ENCODE data around the gene MSANTD3. TPM values are rescaled to one million over a fixed set of nuclear protein-coding genes. Genes with fewer than 3 reads are reported as not detected.

MSANTD3 gene
- total and polyA plus RNA-seq, 2 of the 4 experiments (the other 2 are of a cell fraction) = 45.5 to 55.9 TPM

GRCh38 chr9:100411472-100412283 is 15.3 kb upstream of the MSANTD3 start:
- Histone ChIP-seq H3K9me1 (ENCODE audit: insufficient read depth, low read length) (peaks cover 12% of the 10 kb centered on the region), H3K18ac (ENCODE audit: low read depth, low read length) (peak overlapping the region; percentile 22; the same call in 1 of the 2 replicates), H2AFZ (replicated peaks; ENCODE audit: low read length, poor library complexity) (peak overlapping the region; percentile 96), H3K79me1 (ENCODE audit: low read depth in 1 of 2, low read length in 2 of 2) (peaks cover 0 to 4% of the 10 kb centered on the region in 2 experiments; a peak in 1 of 4 replicates), H2BK120ac (ENCODE audit: low read depth, low read length) (peak overlapping the region; percentile 76), H2AK9ac (replicated peaks; ENCODE audit: low read depth, low read length, poor library complexity) (peak overlapping the region; percentile 88), H3K56ac (ENCODE audit: extremely low read depth, insufficient read depth, low read length) (peak overlapping the region; percentile 45; the same call in 1 of the 2 replicates), H2BK20ac (ENCODE audit: low read depth, low read length) (peak overlapping the region; percentile 38; the same call in 1 of the 2 replicates), H3K14ac (replicated peaks; ENCODE audit: low read depth, low read length) (peak overlapping the region; percentile 94), H4K91ac (ENCODE audit: insufficient read depth, low read depth, low read length) (peak overlapping the region; percentile 70), H3K4ac (ENCODE audit: low read depth, low read length) (peak overlapping the region; percentile 92), H3K9me3 (ENCODE audit: control insufficient read depth, insufficient read depth, low read length) (no peaks in the 10 kb centered on the region), H2BK5ac (ENCODE audit: low read depth, low read length, poor library complexity, severe bottlenecking) (peak overlapping the region; percentile 38), H3K27ac (ENCODE audit: insufficient read depth, low read length) (peak overlapping the region; percentile 4; the same call in 1 of the 2 replicates), H3K4me1 (ENCODE audit: control insufficient read depth, insufficient read depth, low read length) (no peaks in the 10 kb centered on the region), H2BK15ac (ENCODE audit: low read depth, low read length) (peak overlapping the region; percentile 33; the same call in 1 of the 3 replicates), H2AK5ac (ENCODE audit: low read depth, low read length) (peak overlapping the region; percentile 71; the same call in 1 of the 2 replicates), H4K8ac (ENCODE audit: low read depth in 2 of 2, low read length in 2 of 2) (peak overlapping the region; percentile 93 to 99), H3K23ac (ENCODE audit: low read depth, low read length) (peak overlapping the region; percentile 86), H4K5ac (ENCODE audit: low read depth, low read length) (peak overlapping the region; percentile 92), H3K4me3 (ENCODE audit: insufficient read depth, low read depth, low read length) (peak overlapping the region; percentile 45), H4K20me1 (ENCODE audit: insufficient read depth, low read length) (no peaks in the 10 kb centered on the region), H3K27me3 (ENCODE audit: control insufficient read depth, insufficient read depth, low read length) (no peaks in the 10 kb centered on the region; the same call in 1 of the 2 replicates), H3K4me2 (ENCODE audit: low read depth, low read length) (peak overlapping the region; percentile 76), H3K9ac (ENCODE audit: low read depth, low read length) (peak overlapping the region; percentile 61), H3K36me3 (ENCODE audit: control insufficient read depth, insufficient read depth, low read length) (no peaks in the 10 kb centered on the region)
- ChIA-PET CTCF (interaction anchor here (0.6 to 0.7 kb wide), 2 partner anchors 98 to 1954 kb away, joined by 3 read pairs; no protein-coding TSS in a partner anchor), POLR2A (ENCODE audit: unreplicated experiment) (interaction anchor here (0.5 kb wide), 2 partner anchors 12 to 60 kb away, joined by 3 to 8 read pairs; no protein-coding TSS in a partner anchor)
- DNase-seq = peak; percentile 85
- WGBS, 2 experiments (ENCODE audit: extremely low coverage in 2 of 2, insufficient read length in 1 of 2) = 7% methylated on average over 22 of the region's 38 CpGs; no CpG with 5 or more reads in 1 of the 2 experiments
- dilution Hi-C loops (cut with HindIII; ENCODE audit: low sequenced_read_pairs, unreplicated experiment) (no loop called here), intact Hi-C loops (cut with micrococcal nuclease) (loop anchor here (5.0 kb wide), 1 partner anchor 34 kb away; no protein-coding TSS in a partner anchor), in situ Hi-C loops (cut with MboI; ENCODE audit: low sequenced_read_pairs) (no loop called here)
- no TSS peak for BruUV-seq (replicated peaks)
- ATAC-seq (ENCODE audit: low read depth) = peak; percentile 100
- TF ChIP-seq ELK1 (IDR thresholded peaks at IDR 0.05; ENCODE audit: borderline replicate concordance, low read depth, low read length) (no peak), RFX5 (IDR thresholded peaks at IDR 0.05; ENCODE audit: low read depth, low read length) (no peak), CTCF (conservative IDR thresholded peaks at IDR 0.05; ENCODE audit: low read depth, low read length) (no peak), CHD1 (IDR thresholded peaks at IDR 0.05; ENCODE audit: low read depth, low read length) (no peak), MXI1 (IDR thresholded peaks at IDR 0.05; ENCODE audit: borderline replicate concordance, low read depth, low read length) (peak; percentile 65; the same call in 1 of the 2 replicates), RAD21 (IDR thresholded peaks at IDR 0.05; ENCODE audit: low read length) (no peak), MAZ (IDR thresholded peaks at IDR 0.05; ENCODE audit: borderline replicate concordance, low read depth, low read length) (peak; percentile 25; the same call in 1 of the 2 replicates), POLR2A (IDR thresholded peaks at IDR 0.05; ENCODE audit: low read depth, low read length) (peak; percentile 32; the same call in 1 of the 2 replicates), BHLHE40 (IDR thresholded peaks at IDR 0.05; ENCODE audit: low read depth, low read length) (no peak), CEBPB (IDR thresholded peaks at IDR 0.05; ENCODE audit: low read depth, low read length) (0 out of 2 replicates have a peak, but pooled peaks have one; percentile 16), NFE2L2 (IDR thresholded peaks at IDR 0.05; ENCODE audit: low read depth, low read length) (no peak), MAFK (IDR thresholded peaks at IDR 0.05; ENCODE audit: low read depth, low read length) (no peak), USF2 (IDR thresholded peaks at IDR 0.05; ENCODE audit: low read depth, low read length) (no peak)
